Right renal pelvis (tissue), 4 donors: ENCODE data around the gene AMMECR1. TPM values are rescaled to one million over a fixed set of nuclear protein-coding genes. Genes with fewer than 3 reads are reported as not detected.

Experiments
- polyA plus RNA-seq, 4 donors: library from polyadenylated mRNA; unstranded; fragments of 120-200 nt; gene quantifications; one replicate each; pipeline ENCODE4 v1.2.1, GENCODE V29; 2013; ENCODE audit not compliant: insufficient read length in 4 of 4

AMMECR1 gene
- polyA plus RNA-seq, 4 donors: 17.9 to 21.2 (median 20.1) TPM

Other genes with a start within 250 kb of the AMMECR1 start
- under 1 TPM; 0.21 to 0.30 (median 0.26) TPM for gene RTL9, start 40.8 kb upstream of the AMMECR1 start, polyA plus RNA-seq